K562 (cell line): ENCODE measurements around the gene EXOC4.

Experiments
- CUX1 ChIP-seq: fragments of 200-800 bp; sonication (Bioruptor generic); IDR thresholded peaks from 2 replicates; pipeline ENCODE4 v1.6.1; 2016; ENCODE audit warnings: missing genetic modification characterization, missing compliant biosample characterization
- FOSL1 ChIP-seq: fragments of 200-800 bp; sonication (Bioruptor generic); conservative IDR thresholded peaks from 2 replicates; pipeline ENCODE4 v1.6.1; 2016; ENCODE audit warnings: missing genetic modification characterization, missing compliant biosample characterization
- LEF1 ChIP-seq: fragments of 450-650 bp; IDR thresholded peaks from 2 replicates; pipeline ENCODE4 v1.6.1; 2016; ENCODE audit warnings: mild to moderate bottlenecking
- MAFF ChIP-seq: IDR thresholded peaks from 2 replicates; pipeline ENCODE4 v1.6.1; 2012; ENCODE audit warnings: low read length, improper control_type of control experiment
- RERE ChIP-seq: sonication (generic); formaldehyde crosslinking; IDR thresholded peaks from 2 replicates; pipeline ENCODE4 v1.8.0; 2023; ENCODE audit warnings: missing genetic modification reagents, mild to moderate bottlenecking, borderline replicate concordance
- XRCC3 ChIP-seq: fragments of 450-650 bp; IDR thresholded peaks from 2 replicates; pipeline ENCODE4 v1.6.1; 2017; ENCODE audit warnings: mild to moderate bottlenecking, moderate library complexity

- no peak for TF ChIP-seq XRCC3
- no peak for TF ChIP-seq LEF1
- TF ChIP-seq FOSL1, result no peak
- no peak for TF ChIP-seq MAFF
- TF ChIP-seq RERE, result no peak
- TF ChIP-seq CUX1, result no peak
Measured at GRCh38 chr7:133575726-133576440, 323.0 kb downstream of the EXOC4 start.
